ENCODE data around the gene NPR1. TPM values are rescaled to one million over a fixed set of nuclear protein-coding genes. Genes with fewer than 3 reads are reported as not detected.
A peak's percentile ranks its signal among the peaks of the same experiment; 100 is the strongest.
"Not testable (repeated sequence)": the region's sequence is repeated elsewhere in the genome, so short reads cannot be mapped to it uniquely, and the experiment has no call there.

The NPR1 gene
- total RNA-seq, 1 donor from 2014 or later = 187 TPM

DNA sequence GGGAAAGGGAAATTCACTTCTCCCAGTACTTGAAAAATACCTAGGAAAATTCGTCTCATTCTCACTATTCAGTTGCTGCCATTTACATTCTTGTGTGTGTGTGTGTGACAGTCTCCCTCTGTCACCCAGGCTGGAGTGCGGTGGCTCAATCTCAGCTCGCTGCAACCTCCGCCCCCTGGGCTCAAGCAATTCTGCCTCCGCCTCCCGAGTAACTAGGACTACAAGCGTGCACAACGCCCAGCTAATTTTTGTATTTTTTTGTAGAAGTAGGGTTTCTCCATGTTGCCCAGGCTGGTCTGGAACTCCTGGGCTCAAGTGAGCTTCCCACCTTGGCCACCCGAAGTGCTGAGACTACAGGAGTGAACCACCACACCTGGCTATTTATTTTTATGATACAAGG, 18.8 kb upstream of the NPR1 start:
- intact Hi-C loops (cut with DNase I) = loop anchor here (5.0 kb wide), 1 partner anchor 87 kb away; no protein-coding TSS in a partner anchor
- Histone ChIP-seq H3K27ac (peak overlapping the region in 1 of 2 donors; percentile 93), H3K27me3 (no peaks in the 10 kb centered on the region), H3K4me3 (peak overlapping the region; percentile 73 to 91), H3K9me3 (no peaks in the 10 kb centered on the region), H3K36me3 (peaks cover 40% of the 10 kb centered on the region in 2 donors), H3K4me1 (peaks cover 0 to 7% of the 10 kb centered on the region in 2 donors)
- TF ChIP-seq, protein P1, sequence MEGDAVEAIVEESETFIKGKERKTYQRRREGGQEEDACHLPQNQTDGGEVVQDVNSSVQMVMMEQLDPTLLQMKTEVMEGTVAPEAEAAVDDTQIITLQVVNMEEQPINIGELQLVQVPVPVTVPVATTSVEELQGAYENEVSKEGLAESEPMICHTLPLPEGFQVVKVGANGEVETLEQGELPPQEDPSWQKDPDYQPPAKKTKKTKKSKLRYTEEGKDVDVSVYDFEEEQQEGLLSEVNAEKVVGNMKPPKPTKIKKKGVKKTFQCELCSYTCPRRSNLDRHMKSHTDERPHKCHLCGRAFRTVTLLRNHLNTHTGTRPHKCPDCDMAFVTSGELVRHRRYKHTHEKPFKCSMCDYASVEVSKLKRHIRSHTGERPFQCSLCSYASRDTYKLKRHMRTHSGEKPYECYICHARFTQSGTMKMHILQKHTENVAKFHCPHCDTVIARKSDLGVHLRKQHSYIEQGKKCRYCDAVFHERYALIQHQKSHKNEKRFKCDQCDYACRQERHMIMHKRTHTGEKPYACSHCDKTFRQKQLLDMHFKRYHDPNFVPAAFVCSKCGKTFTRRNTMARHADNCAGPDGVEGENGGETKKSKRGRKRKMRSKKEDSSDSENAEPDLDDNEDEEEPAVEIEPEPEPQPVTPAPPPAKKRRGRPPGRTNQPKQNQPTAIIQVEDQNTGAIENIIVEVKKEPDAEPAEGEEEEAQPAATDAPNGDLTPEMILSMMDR (IDR thresholded peaks at IDR 0.05) = no peak
- DNase-seq (ENCODE audit: low spot score in 2 of 2) = no peak

DNA sequence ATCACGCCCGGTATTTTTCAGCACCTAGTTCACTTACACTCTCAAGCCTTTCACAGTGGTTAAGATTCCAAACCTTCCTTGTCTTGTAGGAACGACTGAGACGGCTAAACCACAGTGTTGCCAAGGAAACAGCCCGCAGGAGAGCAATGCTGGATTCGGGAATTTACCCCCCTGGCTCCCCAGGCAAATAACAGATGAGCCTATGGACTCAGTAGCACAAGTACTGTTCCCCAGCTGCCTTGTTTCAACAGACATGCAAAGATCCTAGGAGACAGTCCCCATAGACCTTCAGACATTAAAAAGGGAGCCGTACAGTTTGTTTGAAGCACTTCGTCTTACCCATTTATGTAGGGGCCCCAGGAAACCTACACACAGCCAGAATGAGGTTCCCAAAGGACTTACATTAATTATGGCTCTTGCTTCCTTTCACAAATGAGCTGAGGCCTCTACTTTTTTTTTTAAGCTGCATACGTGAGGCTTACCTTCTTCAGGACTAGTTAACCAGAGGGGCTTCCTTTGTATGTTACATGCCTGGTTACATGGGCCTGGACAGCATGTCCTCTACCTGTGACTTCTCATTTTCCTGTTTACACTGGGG, 17.3 kb upstream of the NPR1 start:
- Histone ChIP-seq H3K9me3 (no peaks in the 10 kb centered on the region), H3K36me3 (peaks cover 55 to 56% of the 10 kb centered on the region in 2 donors), H3K27ac (no peak overlapping the region), H3K4me3 (no peak overlapping the region), H3K27me3 (no peaks in the 10 kb centered on the region), H3K4me1 (peaks cover 0 to 7% of the 10 kb centered on the region in 2 donors)
- TF ChIP-seq, protein P1 (IDR thresholded peaks at IDR 0.05) = no peak
- DNase-seq (ENCODE audit: low spot score in 2 of 2) = no peak
- intact Hi-C loops (cut with DNase I) = loop anchor here (5.0 kb wide), 1 partner anchor 89 kb away; no protein-coding TSS in a partner anchor

DNA sequence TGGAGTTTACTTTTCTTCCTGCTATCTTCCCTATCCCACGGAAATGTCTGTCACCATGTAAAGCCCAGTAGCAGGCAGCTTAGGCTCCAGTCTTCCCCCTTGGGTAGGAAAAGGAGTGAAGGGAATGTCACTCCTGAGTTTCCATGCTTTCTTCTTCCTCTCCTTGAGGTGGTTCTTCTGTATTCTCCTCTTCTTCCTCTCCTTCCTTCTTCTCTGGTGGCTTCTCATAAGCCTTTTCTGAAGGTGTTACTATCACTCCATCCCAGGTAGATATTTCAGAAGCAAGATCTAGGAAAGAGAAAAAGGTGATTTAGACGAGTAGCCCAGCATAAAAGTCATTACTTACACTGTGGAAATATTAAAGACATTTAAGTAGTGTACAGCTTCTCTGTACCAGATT, 16.2 kb upstream of the NPR1 start:
- no peak for DNase-seq (ENCODE audit: low spot score in 2 of 2)
- TF ChIP-seq, protein P1 (IDR thresholded peaks at IDR 0.05) = no peak
- Histone ChIP-seq H3K9me3 (no peaks in the 10 kb centered on the region), H3K36me3 (peaks cover 66% of the 10 kb centered on the region in 2 donors), H3K4me1 (peaks cover 0 to 7% of the 10 kb centered on the region in 2 donors), H3K4me3 (no peak overlapping the region), H3K27me3 (no peaks in the 10 kb centered on the region), H3K27ac (no peak overlapping the region)
- intact Hi-C loops (cut with DNase I) = loop anchor here (5.0 kb wide), 1 partner anchor 90 kb away; no protein-coding TSS in a partner anchor

DNA sequence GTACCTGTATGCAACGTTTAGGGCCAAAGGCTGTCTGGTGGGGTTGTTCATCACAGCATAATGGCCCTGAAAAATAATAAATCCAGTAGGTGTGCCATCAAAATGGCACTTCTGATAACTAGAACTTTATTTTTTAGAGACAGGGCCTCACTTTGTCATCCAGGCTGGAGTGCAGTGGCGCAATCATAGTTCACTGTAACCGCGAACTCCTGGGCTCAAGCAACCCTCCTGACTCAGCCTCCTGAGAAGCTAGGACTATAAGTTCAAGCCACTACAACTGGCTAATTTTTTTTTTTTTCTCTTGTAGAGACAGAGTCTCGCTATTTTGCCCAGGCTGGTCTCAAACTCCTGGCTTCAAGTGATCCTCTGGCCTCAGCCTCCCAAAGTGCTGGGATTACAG, 15.3 kb upstream of the NPR1 start:
- intact Hi-C loops (cut with DNase I) = loop anchor here (5.0 kb wide), 1 partner anchor 91 kb away; no protein-coding TSS in a partner anchor
- no peak overlapping the region for H3K4me3 ChIP-seq
- DNase-seq (ENCODE audit: low spot score in 2 of 2) = no peak
- peaks cover 74 to 76% of the 10 kb centered on the region in 2 donors for H3K36me3 ChIP-seq
- H3K27ac ChIP-seq = no peak overlapping the region
- H3K9me3 ChIP-seq = no peaks in the 10 kb centered on the region
- peaks cover 0 to 4% of the 10 kb centered on the region in 2 donors for H3K4me1 ChIP-seq
- TF ChIP-seq, protein P1 (IDR thresholded peaks at IDR 0.05) = no peak
- H3K27me3 ChIP-seq = no peaks in the 10 kb centered on the region

DNA sequence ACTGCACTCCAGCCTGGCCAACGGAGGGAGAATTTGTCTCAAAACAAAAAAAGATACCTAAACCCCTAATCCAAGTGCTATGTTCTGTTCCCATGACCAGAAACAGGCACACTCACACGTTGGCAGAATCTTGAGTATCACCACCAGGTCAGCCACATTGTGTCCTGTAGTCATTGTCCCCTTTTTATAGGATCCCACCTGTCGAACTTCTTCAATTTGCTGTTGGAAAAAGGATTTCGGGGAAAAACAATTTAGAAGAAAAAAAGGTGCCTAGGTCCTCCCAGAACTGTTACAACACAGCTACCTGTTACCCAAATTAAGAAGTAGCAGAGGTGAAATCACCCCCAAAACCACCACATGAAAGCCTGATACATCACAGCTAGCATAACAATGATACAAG, 11.0 kb upstream of the NPR1 start:
- Histone ChIP-seq H3K4me1 (peaks cover 0 to 8% of the 10 kb centered on the region in 2 donors), H3K27me3 (no peaks in the 10 kb centered on the region), H3K4me3 (no peak overlapping the region), H3K36me3 (peaks cover 61 to 66% of the 10 kb centered on the region in 2 donors), H3K27ac (no peak overlapping the region), H3K9me3 (no peaks in the 10 kb centered on the region)
- intact Hi-C loops (cut with DNase I) = loop anchor here (5.0 kb wide), 1 partner anchor 310 kb away; the partner anchor contains the start of gene S100A9
- TF ChIP-seq, protein P1 (IDR thresholded peaks at IDR 0.05) = no peak
- DNase-seq (ENCODE audit: low spot score in 2 of 2) = no peak

DNA sequence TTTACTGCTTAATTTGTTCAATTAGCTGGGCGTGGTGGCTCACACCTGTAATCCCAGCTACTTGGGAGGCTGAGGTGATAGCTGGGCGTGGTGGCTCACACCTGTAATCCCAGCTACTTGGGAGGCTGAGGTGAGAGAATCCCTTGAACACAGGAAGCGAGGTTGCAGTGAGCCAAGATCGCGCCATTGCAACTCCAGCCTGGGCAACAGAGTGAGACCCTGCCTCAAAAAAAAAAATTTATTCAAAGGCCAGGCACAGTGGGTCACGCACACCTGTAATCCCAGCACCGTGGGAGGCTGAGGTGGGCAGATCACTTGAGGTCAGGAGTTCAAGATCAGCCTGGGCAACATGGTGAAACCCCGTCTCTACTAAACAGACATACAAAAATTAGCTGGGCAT, 9.8 kb upstream of the NPR1 start:
- intact Hi-C loops (cut with DNase I) = loop anchor here (5.0 kb wide), 1 partner anchor 311 kb away; the partner anchor contains the start of gene S100A9
- not testable (repeated sequence) for H3K27me3 ChIP-seq; H3K27ac ChIP-seq; H3K4me3 ChIP-seq; H3K9me3 ChIP-seq; H3K4me1 ChIP-seq; DNase-seq (ENCODE audit: low spot score in 2 of 2)
- peaks cover 50 to 53% of the 10 kb centered on the region in 2 donors for H3K36me3 ChIP-seq
